CD14-positive monocyte (primary cell): ENCODE results near the gene POT1. TPM values are rescaled to one million over a fixed set of nuclear protein-coding genes. Genes with fewer than 3 reads are reported as not detected.
"Not testable (repeated sequence)": the region's sequence is repeated elsewhere in the genome, so short reads cannot be mapped to it uniquely, and the experiment has no call there.

Experiments used
- DNase-seq, 3 donors: peaks; one replicate each; pipeline ENCODE4 v3.0.0-alpha.2; 2011 to 2022
- H2AFZ ChIP-seq: 2 replicates; pipeline ENCODE4 v1.6.0; 2012; ENCODE audit warnings: mild to moderate bottlenecking, low read depth, low read length, inconsistent platforms; ENCODE audit not compliant: insufficient read depth, poor library complexity, severe bottlenecking
- H3K27ac ChIP-seq, 2 donors: 1 replicate in 1 of 2; 2 replicates in 1 of 2; pipeline ENCODE4 v1.5.1; 2012 to 2013; ENCODE audit warnings: low read length in 2 of 2, control low read depth in 1 of 2, inconsistent platforms in 1 of 2, low read depth in 1 of 2, mild to moderate bottlenecking in 1 of 2
- H3K27me3 ChIP-seq, 2 donors: one replicate each; pipeline versions ENCODE4 v1.6.0 to v1.6.1; 2011 to 2013; ENCODE audit warnings: low read length in 2 of 2; ENCODE audit not compliant: control insufficient read depth in 2 of 2, insufficient read depth in 2 of 2
- H3K36me3 ChIP-seq, 2 donors: replicated peaks in 1 of 2; 1 replicate in 1 of 2; 2 replicates in 1 of 2; pipeline versions ENCODE4 v1.5.1 to v1.6.1; 2012 to 2013; ENCODE audit warnings: low read length in 2 of 2, control low read depth in 1 of 2, inconsistent platforms in 1 of 2, mild to moderate bottlenecking in 1 of 2; ENCODE audit not compliant: insufficient read depth in 2 of 2, control insufficient read depth in 1 of 2
- H3K4me1 ChIP-seq, 2 donors: 1 replicate in 1 of 2; 2 replicates in 1 of 2; pipeline versions ENCODE4 v1.5.1 to v1.6.1; 2012 to 2013; ENCODE audit warnings: low read length in 2 of 2, control low read depth in 1 of 2, inconsistent platforms in 1 of 2, mild to moderate bottlenecking in 1 of 2, moderate library complexity in 1 of 2; ENCODE audit not compliant: insufficient read depth in 2 of 2, control insufficient read depth in 1 of 2
- H3K4me2 ChIP-seq: replicated peaks from 2 replicates; pipeline ENCODE3; 2012; ENCODE audit warnings: low read length, moderate library complexity, mild to moderate bottlenecking; ENCODE audit not compliant: poor library complexity, severe bottlenecking; ENCODE audit errors: extremely low read depth
- H3K4me3 ChIP-seq, 3 experiments: fragments of 200-600 bp in 1 of 3; sonication (generic) in 1 of 3; replicated peaks in 1 of 3; 1 replicate in 2 of 3; 2 replicates in 1 of 3; pipeline ENCODE4 v1.5.1; 2011 to 2013; ENCODE audit warnings: low read length in 3 of 3, mild to moderate bottlenecking in 3 of 3, control low read depth in 2 of 3, low read depth in 2 of 3, inconsistent platforms in 1 of 3, moderate library complexity in 1 of 3
- H3K79me2 ChIP-seq: 2 replicates; pipeline ENCODE4 v1.6.0; 2012; ENCODE audit warnings: mild to moderate bottlenecking, control low read depth, inconsistent platforms, low read length, moderate library complexity; ENCODE audit not compliant: insufficient read depth
- H3K9ac ChIP-seq: 2 replicates; pipeline ENCODE4 v1.6.0; 2017; ENCODE audit warnings: low read length, mild to moderate bottlenecking; ENCODE audit not compliant: insufficient read depth, poor library complexity, severe bottlenecking
- H3K9me3 ChIP-seq, 2 donors: replicated peaks in 1 of 2; 1 replicate in 1 of 2; 2 replicates in 1 of 2; pipeline versions ENCODE4 v1.5.1 to v1.6.1; 2012 to 2013; ENCODE audit warnings: low read length in 2 of 2, control low read depth in 1 of 2; ENCODE audit not compliant: control insufficient read depth in 1 of 2, insufficient read depth in 1 of 2
- H4K20me1 ChIP-seq: 2 replicates; pipeline ENCODE4 v1.6.0; 2012; ENCODE audit warnings: mild to moderate bottlenecking, low read length, control low read depth, moderate library complexity; ENCODE audit not compliant: insufficient read depth
- H3K27ac Mint-ChIP-seq, 7 donors: one replicate each; pipeline ENCODE4 v1.8.0; 2020; ENCODE audit warnings: mild to moderate bottlenecking in 7 of 7, mixed read lengths in 7 of 7, moderate library complexity in 6 of 7, inconsistent platforms in 2 of 7
- H3K27me3 Mint-ChIP-seq, 3 donors: one replicate each; pipeline ENCODE4 v1.8.0; 2021 to 2022; ENCODE audit warnings: low read depth in 3 of 3, mild to moderate bottlenecking in 3 of 3, mixed read lengths in 3 of 3, moderate library complexity in 3 of 3, inconsistent platforms in 1 of 3
- H3K36me3 Mint-ChIP-seq, 2 donors: one replicate each; pipeline ENCODE4 v1.8.0; 2020; ENCODE audit warnings: mixed read lengths in 2 of 2, inconsistent platforms in 1 of 2, mild to moderate bottlenecking in 1 of 2
- H3K4me1 Mint-ChIP-seq: one replicate; pipeline ENCODE4 v1.8.0; 2020; ENCODE audit warnings: mild to moderate bottlenecking, mixed read lengths
- H3K4me3 Mint-ChIP-seq, 2 donors: one replicate each; pipeline ENCODE4 v1.8.0; 2020; ENCODE audit warnings: mild to moderate bottlenecking in 2 of 2, mixed read lengths in 2 of 2, moderate library complexity in 1 of 2
- H3K9me3 Mint-ChIP-seq, 7 donors: one replicate each; pipeline ENCODE4 v1.8.0; 2020 to 2022; ENCODE audit warnings: mixed read lengths in 7 of 7, mild to moderate bottlenecking in 6 of 7, moderate library complexity in 6 of 7, inconsistent platforms in 2 of 7
- WGBS: methylation state at CpG from one replicate; pipeline ENCODE4 v1.1.5; 2013; ENCODE audit warnings: missing lambda C conversion rate; ENCODE audit not compliant: insufficient coverage; 5-methylcytosine and 5-hydroxymethylcytosine counted together
- intact Hi-C, 2 donors: fragments of 100-400 bp; cut with micrococcal nuclease; formaldehyde crosslinking; loops; one replicate each; pipeline versions ENCODE4 v1.15.0 to v1.15.1; 2023
- polyA plus RNA-seq, 3 donors: library from polyadenylated mRNA; depleted of rRNA in 1 of 3; unstranded in 2 of 3; stranded (reverse) in 1 of 3; fragments of 300-500 nt in 2 of 3; fragments of >200 nt in 1 of 3; fragmentation: Illumina TruSeq in 2 of 3; gene quantifications; 1 replicate in 2 of 3; 2 replicates in 1 of 3; pipeline ENCODE4 v1.2.3, GENCODE V29; 2012 to 2021
- TF ChIP-seq, protein P1 (sequence below): fragments of 200-600 bp; IDR thresholded peaks from one replicate; pipeline ENCODE4 v1.8.0; 2022; ENCODE audit warnings: antibody characterized with exemption, mild to moderate bottlenecking

POT1 gene
- polyA plus RNA-seq, 3 donors: 6.7 to 12.2 (median 10.4) TPM

DNA sequence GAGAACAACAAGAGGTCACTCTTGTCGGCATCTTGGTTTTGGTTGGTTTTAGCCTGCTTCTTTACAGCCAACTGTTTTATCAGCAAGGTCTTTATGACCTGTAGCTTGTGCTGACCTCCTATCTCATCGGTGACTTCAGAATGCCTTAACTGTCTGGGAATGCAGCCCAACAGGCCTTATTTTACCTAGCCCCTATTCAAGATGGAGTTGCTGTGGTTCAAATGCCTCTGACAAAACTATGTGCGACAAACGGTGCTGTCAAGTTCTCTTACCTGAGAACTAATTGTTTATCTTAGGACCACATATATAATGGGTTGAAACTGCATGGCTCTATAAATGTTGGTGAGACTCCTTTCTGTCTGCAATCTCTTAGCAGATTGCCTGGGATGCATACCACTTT is 35.9 kb upstream of the POT1 start:
- intact Hi-C loops: no loop called here
- 92% methylated on average over 2 of the region's 4 CpGs for WGBS
- H3K27ac ChIP-seq: no peak overlapping the region
- no peaks in the 10 kb centered on the region for H3K36me3 Mint-ChIP-seq
- H3K4me1 Mint-ChIP-seq: no peaks in the 10 kb centered on the region
- H3K27me3 ChIP-seq: no peaks in the 10 kb centered on the region
- H3K79me2 ChIP-seq: no peaks in the 10 kb centered on the region
- peaks cover 0 to 1% (median 0%) of the 10 kb centered on the region in 3 donors for H3K27me3 Mint-ChIP-seq
- H3K36me3 ChIP-seq: no peaks in the 10 kb centered on the region
- H3K4me3 ChIP-seq: no peak overlapping the region
- TF ChIP-seq, protein P1, sequence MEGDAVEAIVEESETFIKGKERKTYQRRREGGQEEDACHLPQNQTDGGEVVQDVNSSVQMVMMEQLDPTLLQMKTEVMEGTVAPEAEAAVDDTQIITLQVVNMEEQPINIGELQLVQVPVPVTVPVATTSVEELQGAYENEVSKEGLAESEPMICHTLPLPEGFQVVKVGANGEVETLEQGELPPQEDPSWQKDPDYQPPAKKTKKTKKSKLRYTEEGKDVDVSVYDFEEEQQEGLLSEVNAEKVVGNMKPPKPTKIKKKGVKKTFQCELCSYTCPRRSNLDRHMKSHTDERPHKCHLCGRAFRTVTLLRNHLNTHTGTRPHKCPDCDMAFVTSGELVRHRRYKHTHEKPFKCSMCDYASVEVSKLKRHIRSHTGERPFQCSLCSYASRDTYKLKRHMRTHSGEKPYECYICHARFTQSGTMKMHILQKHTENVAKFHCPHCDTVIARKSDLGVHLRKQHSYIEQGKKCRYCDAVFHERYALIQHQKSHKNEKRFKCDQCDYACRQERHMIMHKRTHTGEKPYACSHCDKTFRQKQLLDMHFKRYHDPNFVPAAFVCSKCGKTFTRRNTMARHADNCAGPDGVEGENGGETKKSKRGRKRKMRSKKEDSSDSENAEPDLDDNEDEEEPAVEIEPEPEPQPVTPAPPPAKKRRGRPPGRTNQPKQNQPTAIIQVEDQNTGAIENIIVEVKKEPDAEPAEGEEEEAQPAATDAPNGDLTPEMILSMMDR: no peak
- no peak overlapping the region for H3K27ac Mint-ChIP-seq
- no peak overlapping the region for H3K4me2 ChIP-seq
- H4K20me1 ChIP-seq: no peaks in the 10 kb centered on the region
- H3K9me3 ChIP-seq: no peaks in the 10 kb centered on the region
- no peaks in the 10 kb centered on the region for H3K4me1 ChIP-seq
- H3K9me3 Mint-ChIP-seq: peaks cover 0 to 11% (median 3%) of the 10 kb centered on the region in 7 donors
- H2AFZ ChIP-seq: no peak overlapping the region
- H3K9ac ChIP-seq: no peak overlapping the region
- DNase-seq: no peak
- no peak overlapping the region for H3K4me3 Mint-ChIP-seq

DNA sequence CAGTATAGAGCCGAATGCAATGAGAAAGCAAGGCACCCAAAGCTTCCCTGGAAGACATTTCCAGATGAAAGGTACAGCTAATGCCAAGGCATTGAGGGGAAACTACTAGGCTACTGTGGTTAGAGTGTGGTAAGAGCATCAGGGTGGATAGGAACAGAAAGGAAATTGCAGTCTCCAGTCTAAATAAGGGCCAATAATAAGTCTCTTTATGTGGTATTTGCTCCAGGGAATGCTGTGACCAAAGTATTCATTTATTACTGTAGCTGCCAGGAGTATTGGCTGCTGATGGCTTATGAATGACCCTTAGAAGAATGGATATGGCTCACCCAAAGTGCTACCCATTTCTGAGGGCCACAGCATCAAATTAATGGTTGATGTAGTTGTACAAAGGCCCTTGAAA is 30.1 kb upstream of the POT1 start:
- Mint-ChIP-seq H3K36me3 (no peaks in the 10 kb centered on the region), H3K4me3 (no peak overlapping the region), H3K4me1 (no peaks in the 10 kb centered on the region), H3K9me3 (peaks cover 2 to 16% (median 5%) of the 10 kb centered on the region in 7 donors), H3K27ac (no peak overlapping the region), H3K27me3 (no peaks in the 10 kb centered on the region)
- intact Hi-C loops: no loop called here
- TF ChIP-seq, protein P1: no peak
- Histone ChIP-seq H3K27ac (no peak overlapping the region), H3K27me3 (no peaks in the 10 kb centered on the region), H3K4me3 (no peak overlapping the region), H3K36me3 (no peaks in the 10 kb centered on the region), H2AFZ (no peak overlapping the region), H4K20me1 (no peaks in the 10 kb centered on the region), H3K4me1 (no peaks in the 10 kb centered on the region), H3K9ac (no peak overlapping the region), H3K9me3 (peaks cover 0 to 11% of the 10 kb centered on the region in 2 donors), H3K4me2 (no peak overlapping the region), H3K79me2 (no peaks in the 10 kb centered on the region)
- no CpG with 5 or more reads among the region's 1 CpG for WGBS
- DNase-seq: no peak

DNA sequence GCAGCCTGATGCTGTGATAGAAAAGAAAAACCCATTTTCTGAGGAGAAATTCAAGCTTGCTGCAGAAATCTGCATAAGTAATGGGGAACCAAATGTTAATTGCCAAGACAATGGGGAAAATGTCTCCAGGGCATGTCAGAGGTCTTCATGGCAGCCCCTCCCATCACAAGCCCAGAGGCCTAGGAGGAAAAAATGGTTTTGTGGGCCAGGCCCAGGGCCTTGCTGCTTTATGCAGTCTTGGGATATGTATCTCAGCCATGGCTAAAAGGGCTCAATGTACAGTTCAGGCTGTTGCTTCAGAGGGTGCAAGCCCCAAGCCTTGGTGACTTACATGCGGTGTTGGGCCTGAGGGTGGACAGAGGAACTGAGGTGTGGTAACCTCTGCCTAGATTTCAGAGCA is 28.3 kb upstream of the POT1 start:
- H3K9me3 Mint-ChIP-seq: peaks cover 2 to 16% (median 5%) of the 10 kb centered on the region in 7 donors
- H3K4me1 ChIP-seq, H3K4me3 ChIP-seq, H3K36me3 ChIP-seq, intact Hi-C loops, H3K36me3 Mint-ChIP-seq, H3K4me2 ChIP-seq, H2AFZ ChIP-seq, H3K27me3 ChIP-seq, H3K4me1 Mint-ChIP-seq, DNase-seq, H3K79me2 ChIP-seq, H4K20me1 ChIP-seq, H3K27ac ChIP-seq, H3K9ac ChIP-seq, H3K4me3 Mint-ChIP-seq, H3K27ac Mint-ChIP-seq, H3K27me3 Mint-ChIP-seq: not testable (repeated sequence)
- WGBS: 100% methylated on average over 1 of the region's 1 CpG
- H3K9me3 ChIP-seq: peaks cover 0 to 11% of the 10 kb centered on the region in 2 donors
